Fibroblast of mammary gland (primary cell): Measurements from ENCODE around the gene MGAT5.
A peak's percentile ranks its signal among the peaks of the same experiment; 100 is the strongest.

Experiments used
- DNase-seq: peaks from one replicate; pipeline ENCODE4 v3.0.0-alpha.2; 2010; ENCODE audit warnings: low read depth
- H3K4me3 ChIP-seq: 2 replicates; pipeline ENCODE4 v1.5.1; 2011; ENCODE audit warnings: low read depth, mild to moderate bottlenecking, low read length, moderate library complexity; ENCODE audit not compliant: control insufficient read depth
- TF ChIP-seq, protein P1 (sequence below): conservative IDR thresholded peaks from 2 replicates; pipeline ENCODE4 v1.5.1; 2011; ENCODE audit warnings: low read depth, low read length, inconsistent platforms; ENCODE audit not compliant: control insufficient read depth, insufficient read depth

MGAT5 gene

DNA sequence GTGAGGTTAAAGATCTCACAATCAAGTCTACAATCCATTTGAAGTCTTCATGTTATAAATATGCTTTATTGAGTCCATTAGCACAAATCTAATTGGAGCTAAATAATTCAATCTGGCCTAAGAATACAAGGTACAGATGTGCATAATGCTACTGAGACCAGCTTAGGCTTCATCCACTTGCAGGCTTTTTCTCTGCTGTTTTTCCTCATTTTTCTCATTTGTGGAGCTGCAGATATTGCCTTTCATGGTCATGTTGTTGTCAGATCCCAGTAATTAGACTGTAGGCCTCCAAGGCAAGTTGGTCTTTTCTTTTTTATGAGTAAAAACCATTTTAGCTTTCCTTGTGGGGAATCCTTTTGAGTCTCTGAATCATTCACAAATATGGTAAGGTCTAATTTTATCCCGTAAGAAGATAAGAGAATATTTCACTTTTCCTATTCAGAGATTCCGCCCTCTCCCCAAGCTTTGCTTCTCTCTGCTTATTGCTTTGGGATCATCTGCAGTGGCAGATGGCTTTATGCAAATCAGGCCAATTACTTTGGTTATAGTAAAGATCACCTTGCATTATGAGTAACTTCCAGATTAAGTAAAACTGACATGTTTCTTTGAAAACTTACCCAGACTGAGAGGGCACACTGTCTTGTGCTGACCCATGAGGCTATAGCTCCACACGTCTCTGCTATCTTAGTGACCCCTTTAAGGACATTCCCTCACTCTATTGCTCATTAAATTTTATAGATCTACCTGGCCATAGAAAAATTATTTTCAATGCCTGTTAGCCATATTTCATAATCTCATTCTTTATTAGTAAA is 80.9 kb downstream of the MGAT5 start:
- no peak overlapping the region for H3K4me3 ChIP-seq
- TF ChIP-seq, protein P1, sequence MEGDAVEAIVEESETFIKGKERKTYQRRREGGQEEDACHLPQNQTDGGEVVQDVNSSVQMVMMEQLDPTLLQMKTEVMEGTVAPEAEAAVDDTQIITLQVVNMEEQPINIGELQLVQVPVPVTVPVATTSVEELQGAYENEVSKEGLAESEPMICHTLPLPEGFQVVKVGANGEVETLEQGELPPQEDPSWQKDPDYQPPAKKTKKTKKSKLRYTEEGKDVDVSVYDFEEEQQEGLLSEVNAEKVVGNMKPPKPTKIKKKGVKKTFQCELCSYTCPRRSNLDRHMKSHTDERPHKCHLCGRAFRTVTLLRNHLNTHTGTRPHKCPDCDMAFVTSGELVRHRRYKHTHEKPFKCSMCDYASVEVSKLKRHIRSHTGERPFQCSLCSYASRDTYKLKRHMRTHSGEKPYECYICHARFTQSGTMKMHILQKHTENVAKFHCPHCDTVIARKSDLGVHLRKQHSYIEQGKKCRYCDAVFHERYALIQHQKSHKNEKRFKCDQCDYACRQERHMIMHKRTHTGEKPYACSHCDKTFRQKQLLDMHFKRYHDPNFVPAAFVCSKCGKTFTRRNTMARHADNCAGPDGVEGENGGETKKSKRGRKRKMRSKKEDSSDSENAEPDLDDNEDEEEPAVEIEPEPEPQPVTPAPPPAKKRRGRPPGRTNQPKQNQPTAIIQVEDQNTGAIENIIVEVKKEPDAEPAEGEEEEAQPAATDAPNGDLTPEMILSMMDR: no peak
- no peak for DNase-seq

DNA sequence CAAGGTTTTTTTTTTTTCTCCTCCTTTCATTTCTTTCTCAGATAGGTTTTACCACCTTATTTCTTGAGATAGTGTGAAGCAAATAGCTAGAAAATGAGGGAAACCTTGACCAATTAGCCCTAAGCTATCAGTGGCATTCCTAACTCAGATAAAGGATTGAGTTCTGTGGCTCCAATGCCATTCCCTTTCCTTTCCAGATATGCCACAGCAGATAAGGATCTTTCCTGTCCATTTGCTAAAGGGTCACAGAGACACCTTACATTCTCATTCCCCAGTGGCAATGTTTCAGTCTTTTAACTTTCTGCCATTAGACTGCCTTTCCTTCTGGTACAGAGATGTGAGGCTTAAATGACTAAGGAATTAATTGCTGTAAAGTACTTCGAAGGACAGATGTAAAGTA is 81.7 kb downstream of the MGAT5 start:
- TF ChIP-seq, protein P1: no peak
- no peak overlapping the region for H3K4me3 ChIP-seq
- DNase-seq: no peak

DNA sequence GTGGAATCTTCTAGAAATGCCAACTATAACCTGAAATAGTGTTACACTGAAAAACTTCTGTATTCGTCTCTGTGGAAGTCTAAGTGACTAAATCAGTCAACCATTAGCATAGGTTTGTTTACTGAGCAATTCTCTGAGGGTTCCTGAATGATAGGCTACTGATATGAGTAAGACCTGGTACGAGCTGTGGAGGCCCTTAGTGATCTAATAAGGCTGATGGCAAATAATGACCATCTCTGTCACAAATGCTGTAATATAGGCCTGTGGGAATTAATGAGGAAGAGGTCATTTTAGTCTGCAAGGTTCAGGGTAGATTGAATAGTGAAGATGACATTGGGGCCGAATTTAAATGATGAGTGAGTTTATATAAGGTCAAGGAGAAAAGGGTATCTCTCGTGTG is 82.5 kb downstream of the MGAT5 start:
- TF ChIP-seq, protein P1: no peak
- H3K4me3 ChIP-seq: no peak overlapping the region
- DNase-seq: no peak

DNA sequence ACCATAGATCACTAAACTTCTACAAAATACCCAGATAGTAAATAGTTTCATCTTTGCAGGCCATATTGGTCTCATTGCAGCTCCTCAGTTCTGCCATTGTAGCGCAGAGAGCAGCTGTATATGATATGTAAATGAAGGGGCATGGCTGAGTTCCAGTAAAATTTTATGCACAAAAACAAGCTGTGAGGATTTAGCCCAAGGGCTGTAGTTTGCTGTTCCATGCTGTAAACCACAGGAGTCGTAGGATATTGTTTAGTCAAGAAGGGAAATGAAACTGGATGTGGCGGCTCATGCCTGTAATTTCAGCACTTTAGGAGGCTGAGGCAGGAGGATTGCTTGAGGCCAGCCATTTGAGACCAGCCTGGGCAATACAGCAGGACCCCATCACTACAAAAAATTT is 83.0 kb downstream of the MGAT5 start:
- TF ChIP-seq, protein P1: no peak
- no peak for DNase-seq
- H3K4me3 ChIP-seq: no peak overlapping the region

DNA sequence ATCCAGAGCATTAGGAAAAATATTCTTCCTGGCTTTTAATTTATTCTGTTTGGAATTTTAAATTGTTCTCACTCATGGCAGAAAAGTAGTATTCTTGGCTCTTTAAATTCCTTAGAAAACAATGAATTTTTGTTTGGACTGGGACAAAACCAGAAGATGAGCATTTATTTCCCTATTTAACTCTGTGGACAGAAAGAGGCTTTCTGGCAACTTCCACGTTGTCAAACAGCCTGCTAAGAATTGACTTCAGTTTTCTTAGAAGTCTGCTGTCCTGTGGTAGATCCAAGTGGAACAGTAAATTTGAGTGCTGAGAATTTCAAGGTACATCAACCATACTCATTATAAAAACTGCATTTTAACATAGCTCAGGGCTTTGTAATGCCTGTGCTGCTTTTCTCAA is 83.8 kb downstream of the MGAT5 start:
- no peak overlapping the region for H3K4me3 ChIP-seq
- TF ChIP-seq, protein P1: no peak

DNA sequence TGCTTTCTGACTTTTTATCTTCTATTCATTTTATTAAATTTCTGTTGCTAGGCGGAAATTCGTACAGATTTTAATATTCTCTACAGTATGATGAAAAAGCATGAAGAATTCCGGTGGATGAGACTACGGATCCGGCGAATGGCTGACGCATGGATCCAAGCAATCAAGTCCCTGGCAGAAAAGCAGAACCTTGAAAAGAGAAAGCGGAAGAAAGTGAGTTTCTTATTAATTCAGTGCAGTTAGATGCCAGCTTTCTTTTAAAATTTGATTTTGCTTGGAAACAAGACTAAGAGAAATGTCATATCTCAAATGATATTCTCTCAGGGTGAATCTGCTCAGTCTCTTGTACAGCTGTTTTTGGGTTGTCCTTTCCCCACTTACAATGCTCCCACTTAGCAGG is 84.3 kb downstream of the MGAT5 start:
- TF ChIP-seq, protein P1: no peak
- peak; percentile 10 for DNase-seq
- no peak overlapping the region for H3K4me3 ChIP-seq

More for the DNA sequence above, 83.8 kb downstream of the MGAT5 start:
- no peak for DNase-seq
